Uterus (tissue), 2 donors: ENCODE results near the gene KIF26A.

Source experiments
- CTCF ChIP-seq, 4 experiments: fragments of 200-600 bp in 2 of 4; fragments of 450-650 bp in 2 of 4; sonication (generic) in 2 of 4; IDR thresholded peaks; one replicate each; pipeline ENCODE4 v1.5.1; 2016 to 2019; ENCODE audit warnings: antibody characterized with exemption in 4 of 4, mild to moderate bottlenecking in 2 of 4, moderate library complexity in 1 of 4
- POLR2A ChIP-seq, 2 donors: fragments of 450-650 bp; IDR thresholded peaks; one replicate each; pipeline ENCODE4 v1.6.1; 2016; ENCODE audit warnings: antibody characterized with exemption in 2 of 2, mild to moderate bottlenecking in 1 of 2, moderate library complexity in 1 of 2

DNA sequence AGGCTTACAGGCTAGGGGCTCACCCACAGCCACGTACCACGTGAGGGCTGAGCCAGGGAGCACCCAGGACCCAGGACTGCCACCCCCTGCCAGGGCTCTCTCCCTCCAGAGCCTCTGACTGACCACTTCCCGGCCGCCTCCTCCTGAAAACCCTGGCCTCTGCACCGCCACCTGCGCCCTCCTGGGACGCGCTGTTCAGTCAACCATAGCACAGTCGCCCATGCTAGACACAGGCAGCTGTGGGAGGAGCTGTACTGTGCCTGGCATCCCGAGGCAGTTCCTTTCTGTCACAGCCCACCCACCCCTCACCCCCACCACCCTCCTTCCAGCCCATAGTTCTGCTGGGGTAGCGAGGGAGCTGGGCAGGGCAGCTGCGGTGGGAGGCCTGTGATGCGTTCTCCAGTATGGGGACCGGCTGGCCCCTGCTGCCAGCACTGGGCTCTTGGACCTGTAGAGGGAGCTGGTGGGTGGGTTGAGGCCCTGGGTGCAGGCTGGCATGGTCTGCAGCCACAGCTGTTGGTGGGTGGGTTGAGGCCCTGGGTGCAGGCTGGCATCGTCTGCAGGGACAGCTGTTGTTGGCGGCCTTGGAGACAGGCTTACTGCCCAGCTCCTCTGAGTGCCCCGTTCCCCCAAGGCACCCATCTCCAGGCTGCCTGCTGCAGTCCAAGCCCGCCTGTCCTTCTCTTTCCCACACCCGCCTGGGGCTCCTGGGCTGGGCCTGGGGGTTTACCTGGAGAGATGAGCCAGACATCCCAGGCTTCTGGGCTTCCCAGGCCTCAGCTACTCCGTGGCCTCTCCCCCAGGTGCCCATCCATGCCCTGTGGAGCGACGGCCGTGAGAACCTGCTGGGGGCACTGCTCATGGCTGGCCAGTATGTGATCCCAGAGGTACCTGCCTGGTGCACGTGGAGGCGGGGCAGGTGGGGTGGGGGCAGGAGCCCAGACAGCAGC lies 41.4 kb upstream of the KIF26A start:
- TF ChIP-seq POLR2A (IDR thresholded peaks at IDR 0.05) (no peak), CTCF (IDR thresholded peaks at IDR 0.05) (no peak)
